ENCODE results near the gene OTOF. TPM values are rescaled to one million over a fixed set of nuclear protein-coding genes. Genes with fewer than 3 reads are reported as not detected.

The OTOF gene
- total and polyA plus RNA-seq, 9 of the 15 experiments (the other 6 are each of a cell fraction or from before 2014, with no cell fraction given), result 0.03 to 0.11 (median 0.06) TPM; not detected in 5

GRCh38 chr2:26465266-26465925 is 12.5 kb downstream of the OTOF start:
- Histone ChIP-seq H3K4me2 (ENCODE audit: insufficient read depth, low read length) (no peak overlapping the region), H3K4me3 (no peak overlapping the region), H3K36me3 (ENCODE audit: control insufficient read depth, insufficient read depth, low read length) (no peaks in the 10 kb centered on the region), H3K4me1 (replicated peaks in 1 of 2; ENCODE audit: control insufficient read depth in 2 of 2, insufficient read depth in 2 of 2, low read length in 2 of 2) (peaks cover 13 to 29% of the 10 kb centered on the region in 2 experiments; a peak in 4 of 5 replicates), H3K9me1 (ENCODE audit: control insufficient read depth, insufficient read depth, low read length) (no peaks in the 10 kb centered on the region), H3K27ac (ENCODE audit: extremely low read depth, low read depth, low read length) (no peak overlapping the region), H3K27me3 (ENCODE audit: control insufficient read depth in 2 of 2, insufficient read depth in 2 of 2, low read length in 2 of 2) (no peaks in the 10 kb centered on the region), H3K9ac (ENCODE audit: insufficient read depth in 1 of 2, low read depth in 2 of 2, low read length in 2 of 2) (no peak overlapping the region), H3K79me2 (ENCODE audit: control insufficient read depth, insufficient read depth, low read length) (no peaks in the 10 kb centered on the region), H2AFZ (ENCODE audit: low read depth, low read length) (no peak overlapping the region), H3K9me3 (replicated peaks; ENCODE audit: control insufficient read depth, insufficient read depth, low read depth, low read length) (peaks cover 5% of the 10 kb centered on the region; the same call in 1 of the 2 replicates), H4K20me1 (replicated peaks; ENCODE audit: control insufficient read depth, insufficient read depth, low read length) (no peaks in the 10 kb centered on the region)
- intact Hi-C loops (cut with micrococcal nuclease), result loop anchor here (5.0 to 10.0 kb wide), 3 partner anchors 231 to 513 kb away; partner anchors contain the start of gene GAREM2
- FAIRE-seq (no peak), DNase-seq (ENCODE audit: extremely low read depth in 1 of 4, low spot score in 3 of 4) (no peak), ATAC-seq (no peak)
- WGBS (ENCODE audit: insufficient coverage, low coverage, missing lambda C conversion rate), result 67% methylated on average over 11 of the region's 11 CpGs
- ChIA-PET POLR2A (interaction anchor here (2.7 kb wide), 1 partner anchor 120 kb away, joined by 9 read pairs; the partner anchor contains the start of gene SELENOI), CTCF (ENCODE audit: low intra/inter-chr PET ratio) (interaction anchor here (0.8 kb wide), 1 partner anchor 230 kb away, joined by 3 read pairs; no protein-coding TSS in a partner anchor)
- BruUV-seq (replicated peaks), result no TSS peak
- in situ Hi-C loops (cut with MboI), result loop anchor here (5.0 to 10.0 kb wide), 2 partner anchors 223 to 521 kb away; partner anchors contain the start of genes HADHA and HADHB
- TF ChIP-seq TEAD4 (IDR thresholded peaks at IDR 0.05; ENCODE audit: low read length) (no peak), TEAD4 (CRISPR knock-in tag; IDR thresholded peaks at IDR 0.05; ENCODE audit: borderline replicate concordance) (peak; percentile 16; the same call in 1 of the 2 replicates), BCOR (IDR thresholded peaks at IDR 0.05) (peak; percentile 60; the same call in 1 of the 2 replicates), FOSL1 (tag; conservative IDR thresholded peaks at IDR 0.05) (no peak), NR0B1 (IDR thresholded peaks at IDR 0.05; ENCODE audit: partially characterized antibody) (no peak), ZFP36 (IDR thresholded peaks at IDR 0.05; ENCODE audit: low read depth, low read length, partially characterized antibody) (peak; percentile 49), NR3C1 (CRISPR knock-in tag; IDR thresholded peaks at IDR 0.05) (no peak), USF1 (CRISPR knock-in tag; IDR thresholded peaks at IDR 0.05) (no peak)
- TF ChIP-seq, protein P1, sequence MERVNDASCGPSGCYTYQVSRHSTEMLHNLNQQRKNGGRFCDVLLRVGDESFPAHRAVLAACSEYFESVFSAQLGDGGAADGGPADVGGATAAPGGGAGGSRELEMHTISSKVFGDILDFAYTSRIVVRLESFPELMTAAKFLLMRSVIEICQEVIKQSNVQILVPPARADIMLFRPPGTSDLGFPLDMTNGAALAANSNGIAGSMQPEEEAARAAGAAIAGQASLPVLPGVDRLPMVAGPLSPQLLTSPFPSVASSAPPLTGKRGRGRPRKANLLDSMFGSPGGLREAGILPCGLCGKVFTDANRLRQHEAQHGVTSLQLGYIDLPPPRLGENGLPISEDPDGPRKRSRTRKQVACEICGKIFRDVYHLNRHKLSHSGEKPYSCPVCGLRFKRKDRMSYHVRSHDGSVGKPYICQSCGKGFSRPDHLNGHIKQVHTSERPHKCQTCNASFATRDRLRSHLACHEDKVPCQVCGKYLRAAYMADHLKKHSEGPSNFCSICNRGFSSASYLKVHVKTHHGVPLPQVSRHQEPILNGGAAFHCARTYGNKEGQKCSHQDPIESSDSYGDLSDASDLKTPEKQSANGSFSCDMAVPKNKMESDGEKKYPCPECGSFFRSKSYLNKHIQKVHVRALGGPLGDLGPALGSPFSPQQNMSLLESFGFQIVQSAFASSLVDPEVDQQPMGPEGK (CRISPR knock-in tag; IDR thresholded peaks at IDR 0.05; ENCODE audit: borderline replicate concordance), result no peak
